ENCODE results near the gene CLCN4. TPM values are rescaled to one million over a fixed set of nuclear protein-coding genes. Genes with fewer than 3 reads are reported as not detected.

CLCN4 gene
- total RNA-seq, 1 donor: 0.81 TPM

DNA sequence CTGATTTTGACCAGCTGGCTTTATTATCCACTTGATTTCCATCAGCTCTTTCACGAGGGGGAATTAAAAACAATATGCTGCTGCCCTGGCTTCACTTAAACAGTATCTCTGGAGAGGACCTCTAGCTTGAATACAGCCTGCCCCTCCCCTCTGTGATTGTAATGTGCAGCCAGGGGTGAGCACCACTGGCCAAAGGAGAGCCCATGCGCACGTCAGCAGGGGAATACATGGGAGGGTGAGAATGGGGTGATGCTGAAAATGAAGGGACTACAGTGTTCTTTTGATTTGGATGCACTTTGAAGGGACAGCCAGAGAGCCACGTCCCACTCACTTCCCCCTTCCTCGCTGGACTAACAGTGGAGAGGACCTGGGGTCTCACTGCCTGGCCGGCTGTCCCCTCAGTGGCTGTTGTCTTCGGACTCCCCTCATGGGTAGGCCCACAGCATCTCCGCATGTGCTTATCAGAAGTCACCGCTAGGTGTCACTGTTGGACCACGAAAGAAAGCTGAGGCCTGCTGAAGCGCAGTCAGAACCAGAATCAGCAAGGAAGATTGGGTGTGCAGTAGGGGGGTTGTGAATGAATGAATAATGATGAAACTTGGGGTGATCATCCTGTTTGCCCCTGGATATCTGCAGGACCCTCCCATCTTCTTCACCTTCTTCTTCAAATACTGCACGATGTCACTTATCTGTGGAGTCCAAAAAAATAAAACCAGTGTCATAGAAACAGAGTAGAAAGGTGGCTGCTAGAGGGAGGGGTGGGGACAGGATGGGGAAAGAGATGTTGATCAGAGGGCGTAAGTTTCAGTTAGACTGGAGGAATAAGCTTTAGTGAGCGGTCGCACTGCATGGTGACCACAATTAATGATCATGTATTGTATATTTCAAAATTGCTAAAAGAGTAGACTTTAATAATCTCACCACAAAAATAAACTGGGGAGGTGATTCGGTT, 32.8 kb downstream of the CLCN4 start:
- peak; percentile 42 to 70 (median 70) for DNase-seq (ENCODE audit: low read depth in 2 of 3, low spot score in 2 of 3)

DNA sequence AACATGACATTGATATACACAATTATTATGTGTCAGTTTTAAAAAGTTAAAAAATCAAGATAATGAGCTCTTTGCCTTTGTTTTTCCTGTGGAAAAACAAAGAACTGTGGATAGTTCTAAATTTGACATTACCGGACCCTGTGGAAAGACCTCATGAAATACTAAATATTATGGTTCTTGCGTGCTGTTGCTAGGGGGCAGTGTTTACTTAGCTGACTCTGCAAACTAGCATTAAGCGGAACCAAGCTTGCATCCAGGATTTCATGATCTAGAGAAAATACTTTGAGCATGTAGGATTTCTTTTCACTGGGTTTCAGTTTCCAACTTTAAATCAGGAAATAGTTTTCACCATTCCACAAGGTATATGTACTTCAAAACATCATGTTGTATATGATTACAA, 33.6 kb downstream of the CLCN4 start:
- DNase-seq (ENCODE audit: low read depth in 2 of 3, low spot score in 2 of 3): peak in 2 of 3 donors; percentile 45 to 65

DNA sequence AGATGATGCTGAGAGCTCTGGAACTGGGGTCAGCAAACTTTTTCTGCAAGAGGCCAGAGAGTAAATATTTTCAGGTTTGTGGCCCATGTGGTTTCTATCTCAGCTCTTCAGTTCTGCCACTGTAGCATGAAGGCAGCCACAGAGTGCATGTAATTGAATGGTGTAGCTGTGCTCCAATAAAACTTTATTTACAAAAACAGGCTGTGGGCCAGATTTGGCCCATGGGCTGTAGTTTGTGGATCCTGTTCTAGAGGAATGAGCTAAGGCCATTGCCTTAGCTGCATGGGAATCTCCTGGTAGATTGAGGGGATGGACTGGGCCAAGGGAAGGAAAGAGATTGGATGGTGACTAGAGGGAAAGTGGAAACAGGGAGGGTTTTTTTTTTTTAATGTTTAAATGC, 36.8 kb downstream of the CLCN4 start:
- DNase-seq (ENCODE audit: low read depth in 2 of 3, low spot score in 2 of 3): no peak

DNA sequence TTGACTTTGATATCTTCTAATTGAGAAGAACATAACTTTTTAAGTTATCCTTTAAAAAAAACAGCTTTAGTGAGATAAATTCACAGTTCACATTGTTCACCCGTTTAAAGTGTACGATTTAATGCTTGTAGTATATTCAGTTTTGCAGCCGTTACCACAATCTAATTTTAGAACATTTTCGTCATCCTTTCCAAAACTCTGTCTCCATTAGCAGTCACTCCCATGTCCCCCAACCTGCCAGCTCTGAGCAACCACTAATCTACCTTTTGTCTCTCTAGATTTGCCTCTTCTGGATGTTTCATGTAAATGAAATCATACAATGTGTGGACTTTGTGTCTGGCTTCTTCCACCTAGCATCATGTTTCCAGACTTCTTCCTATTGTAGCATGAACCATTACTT, 38.6 kb downstream of the CLCN4 start:
- no peak for DNase-seq (ENCODE audit: low read depth in 2 of 3, low spot score in 2 of 3)

DNA sequence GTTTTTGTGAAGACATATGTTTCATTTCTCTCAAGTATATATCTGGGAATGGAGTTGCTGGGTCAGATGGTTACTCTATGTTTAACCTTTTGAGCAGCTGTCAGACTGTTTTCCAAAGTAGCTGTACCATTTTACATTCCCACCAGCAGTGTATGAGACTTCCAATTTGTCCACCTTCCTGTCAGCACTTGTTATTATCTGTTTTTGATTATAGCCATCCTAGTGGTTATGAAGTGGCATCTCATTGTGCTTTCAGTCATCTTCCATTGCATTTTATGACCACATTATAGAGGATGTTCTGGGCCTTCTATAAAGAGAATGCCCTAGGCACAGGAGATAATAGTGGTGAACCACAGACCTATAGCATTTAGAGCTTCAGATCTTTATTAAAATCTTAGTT, 39.2 kb downstream of the CLCN4 start:
- DNase-seq (ENCODE audit: low read depth in 2 of 3, low spot score in 2 of 3): no peak

DNA sequence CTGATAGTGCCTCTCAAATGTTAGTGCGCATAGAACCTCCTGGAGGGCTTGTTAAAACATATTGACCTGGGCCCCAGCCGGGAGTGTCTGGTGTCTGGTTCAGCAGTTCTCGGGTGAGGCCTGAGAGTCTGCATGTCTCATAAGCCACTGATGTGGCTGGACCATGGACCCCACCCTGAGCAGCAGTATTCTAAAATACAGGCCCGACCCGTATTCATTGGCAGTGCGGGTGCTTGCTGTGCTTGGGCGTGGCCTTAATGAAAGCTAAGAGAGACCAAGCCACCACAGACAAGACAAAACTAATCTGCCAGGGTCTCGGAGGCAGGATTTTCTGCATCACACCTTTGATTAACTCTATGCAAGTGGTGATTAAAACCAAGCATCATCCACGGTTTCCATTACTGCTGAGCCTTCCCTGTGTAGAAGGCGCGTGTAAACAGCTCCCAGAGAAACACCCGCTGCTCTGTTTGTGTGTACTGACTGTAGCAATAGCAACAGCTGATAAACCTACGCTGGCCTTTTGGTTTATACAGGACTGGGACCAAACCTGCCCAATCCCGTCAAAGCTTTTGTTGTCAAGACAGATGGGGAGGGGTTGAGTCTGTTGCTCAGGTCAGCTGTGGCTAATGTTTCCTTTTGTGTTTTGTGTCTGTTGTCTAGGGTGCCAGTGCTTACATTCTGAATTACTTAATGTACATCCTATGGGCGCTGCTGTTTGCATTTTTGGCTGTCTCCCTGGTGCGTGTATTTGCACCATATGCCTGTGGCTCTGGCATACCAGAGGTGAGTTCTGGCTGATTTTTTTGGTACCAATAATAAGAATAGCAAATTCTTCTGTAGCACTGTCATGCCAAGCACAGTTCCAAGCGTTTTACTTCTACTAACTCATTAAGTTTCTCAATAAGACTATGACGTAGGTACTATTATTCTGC, 40.8 kb downstream of the CLCN4 start:
- no peak for DNase-seq (ENCODE audit: low read depth in 2 of 3, low spot score in 2 of 3)

DNA sequence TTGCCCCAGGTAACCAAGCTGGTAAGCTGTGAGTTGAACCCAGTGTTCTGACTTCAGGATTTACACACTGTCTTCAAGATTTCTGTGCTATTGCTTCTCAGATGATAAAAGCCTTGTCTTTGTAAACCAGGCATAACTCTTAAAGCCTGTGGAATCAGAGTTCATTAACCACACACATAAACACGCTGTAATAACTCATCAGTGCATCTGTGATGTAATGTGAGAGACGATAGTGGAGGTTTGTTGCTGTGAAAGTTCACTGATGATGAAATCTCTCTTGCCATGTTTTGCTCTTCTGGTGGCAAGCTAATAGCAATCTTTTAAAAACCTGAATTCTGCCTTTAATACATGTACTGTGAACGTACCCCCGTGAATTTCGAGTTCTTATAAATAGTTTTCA, 41.5 kb downstream of the CLCN4 start:
- no peak for DNase-seq (ENCODE audit: low read depth in 2 of 3, low spot score in 2 of 3)

DNA sequence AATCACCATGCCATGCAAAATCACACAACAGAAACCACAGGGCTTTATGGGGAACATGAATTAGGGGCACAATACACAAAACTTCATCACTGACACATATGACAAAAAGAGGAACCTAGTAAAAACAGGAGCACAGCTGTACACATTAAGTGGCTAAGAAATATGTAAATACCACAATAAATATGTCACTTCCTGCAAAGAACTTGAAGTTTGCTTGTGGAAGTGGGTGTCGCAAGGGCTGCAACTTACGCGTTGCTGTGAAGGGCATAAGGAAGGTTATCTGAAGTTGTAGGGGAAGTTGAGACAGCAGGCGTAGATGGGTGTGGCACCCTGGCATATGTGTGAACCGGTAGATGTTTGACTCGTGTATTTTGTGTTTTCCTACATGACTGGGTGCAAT, 42.4 kb downstream of the CLCN4 start:
- DNase-seq (ENCODE audit: low read depth in 2 of 3, low spot score in 2 of 3): peak in 2 of 3 donors; percentile 64 to 84

DNA sequence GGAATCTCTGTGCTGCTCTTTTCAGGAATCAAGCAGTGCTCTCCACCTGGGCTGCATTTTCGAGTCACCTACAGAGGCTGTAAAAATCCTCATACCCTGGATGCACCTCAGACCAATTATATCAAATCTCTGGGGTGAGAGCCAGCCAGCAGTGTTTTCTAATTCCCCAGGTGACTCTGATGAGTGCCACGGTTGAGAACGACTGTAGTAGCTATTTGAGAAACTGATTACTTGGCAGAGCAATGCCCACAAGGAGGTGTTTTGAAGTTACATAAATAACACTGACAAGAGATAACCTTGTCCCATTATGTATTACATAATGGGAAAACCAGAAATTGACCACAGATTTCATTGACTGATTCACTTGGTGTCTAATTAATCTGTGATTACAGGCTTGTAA, 46.8 kb downstream of the CLCN4 start:
- no peak for DNase-seq (ENCODE audit: low read depth in 2 of 3, low spot score in 2 of 3)

DNA sequence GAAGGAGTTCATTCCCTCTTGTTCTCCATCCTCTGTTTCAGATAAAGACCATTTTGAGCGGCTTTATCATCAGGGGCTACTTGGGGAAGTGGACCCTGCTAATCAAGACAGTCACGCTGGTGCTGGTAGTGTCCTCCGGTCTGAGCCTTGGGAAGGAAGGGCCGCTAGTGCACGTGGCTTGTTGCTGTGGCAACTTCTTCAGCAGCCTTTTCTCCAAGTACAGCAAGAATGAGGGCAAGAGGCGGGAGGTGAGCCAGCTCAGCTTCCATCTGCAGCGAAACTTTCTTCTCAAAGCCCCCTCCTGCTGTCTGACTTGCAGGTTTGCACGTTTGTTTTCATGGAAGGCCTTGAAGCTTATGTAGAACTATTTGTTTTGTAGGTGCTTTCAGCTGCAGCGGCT, 49.5 kb downstream of the CLCN4 start:
- DNase-seq (ENCODE audit: low read depth in 2 of 3, low spot score in 2 of 3): no peak

DNA sequence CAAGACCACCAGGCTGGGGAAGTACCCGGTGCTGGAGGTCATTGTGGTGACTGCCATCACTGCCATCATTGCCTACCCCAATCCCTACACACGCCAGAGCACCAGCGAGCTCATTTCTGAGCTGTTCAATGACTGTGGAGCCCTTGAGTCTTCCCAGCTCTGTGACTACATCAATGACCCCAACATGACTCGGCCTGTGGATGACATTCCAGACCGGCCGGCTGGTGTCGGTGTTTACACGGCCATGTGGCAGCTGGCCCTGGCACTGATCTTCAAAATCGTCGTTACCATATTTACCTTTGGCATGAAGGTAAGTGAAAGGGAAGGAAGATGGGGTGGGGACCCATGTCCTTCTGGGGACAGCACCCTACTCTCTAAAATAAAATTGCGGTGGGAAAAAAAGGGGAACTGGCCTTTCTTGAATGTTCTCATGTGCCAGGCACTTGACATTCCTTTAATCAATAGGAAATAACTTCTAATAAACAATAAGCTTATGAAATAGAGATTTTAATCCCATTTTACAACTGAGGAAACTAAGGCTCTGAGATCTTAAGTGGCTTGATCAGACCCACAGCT, 51.6 kb downstream of the CLCN4 start:
- no peak for DNase-seq (ENCODE audit: low read depth in 2 of 3, low spot score in 2 of 3)

DNA sequence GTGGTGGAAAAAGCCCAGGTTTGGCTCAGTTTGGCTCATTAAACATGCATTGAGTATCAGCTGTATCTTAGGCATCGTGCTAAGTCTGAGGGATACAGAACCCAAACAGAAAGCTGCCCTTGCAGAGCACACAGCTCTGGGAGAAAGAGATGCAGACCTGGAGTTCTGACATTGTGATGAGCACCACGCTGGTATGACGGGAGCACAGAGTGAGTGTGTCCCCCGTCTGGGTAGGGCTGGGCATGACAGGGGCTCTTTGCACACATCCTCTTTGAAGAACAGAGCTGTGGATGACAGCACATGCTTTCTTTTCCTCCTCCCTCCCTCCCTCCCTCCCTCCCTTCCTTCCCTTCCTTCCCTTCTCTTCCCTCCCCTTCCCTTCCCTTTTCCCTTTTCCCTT, 52.2 kb downstream of the CLCN4 start:
- DNase-seq (ENCODE audit: low read depth in 2 of 3, low spot score in 2 of 3): no peak

DNA sequence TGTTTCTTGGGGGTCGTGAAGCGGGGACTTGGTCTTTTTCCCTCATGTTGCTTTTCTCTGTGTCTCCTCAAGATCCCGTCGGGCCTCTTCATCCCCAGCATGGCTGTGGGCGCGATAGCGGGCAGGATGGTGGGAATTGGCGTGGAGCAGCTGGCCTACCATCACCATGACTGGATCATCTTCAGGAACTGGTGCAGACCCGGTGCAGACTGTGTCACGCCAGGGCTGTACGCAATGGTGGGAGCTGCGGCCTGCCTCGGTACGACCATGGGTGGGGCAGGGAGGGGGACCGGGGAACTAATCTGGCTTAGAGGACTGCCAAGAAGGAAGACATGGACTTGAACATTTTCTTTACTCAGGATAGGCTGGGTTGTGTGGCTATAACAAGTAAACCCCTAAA, 55.6 kb downstream of the CLCN4 start:
- DNase-seq (ENCODE audit: low read depth in 2 of 3, low spot score in 2 of 3): no peak

DNA sequence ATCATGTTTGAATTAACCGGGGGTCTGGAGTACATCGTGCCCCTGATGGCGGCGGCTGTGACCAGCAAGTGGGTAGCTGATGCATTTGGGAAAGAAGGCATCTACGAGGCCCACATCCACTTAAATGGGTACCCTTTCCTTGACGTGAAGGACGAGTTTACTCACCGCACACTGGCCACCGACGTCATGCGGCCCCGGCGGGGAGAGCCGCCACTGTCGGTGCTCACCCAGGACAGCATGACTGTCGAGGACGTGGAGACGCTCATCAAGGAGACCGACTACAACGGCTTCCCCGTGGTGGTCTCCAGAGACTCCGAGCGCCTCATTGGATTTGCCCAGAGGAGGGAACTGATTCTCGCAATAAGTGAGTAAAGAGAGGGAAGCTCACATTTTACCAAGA, 56.9 kb downstream of the CLCN4 start:
- no peak for DNase-seq (ENCODE audit: low read depth in 2 of 3, low spot score in 2 of 3)

DNA sequence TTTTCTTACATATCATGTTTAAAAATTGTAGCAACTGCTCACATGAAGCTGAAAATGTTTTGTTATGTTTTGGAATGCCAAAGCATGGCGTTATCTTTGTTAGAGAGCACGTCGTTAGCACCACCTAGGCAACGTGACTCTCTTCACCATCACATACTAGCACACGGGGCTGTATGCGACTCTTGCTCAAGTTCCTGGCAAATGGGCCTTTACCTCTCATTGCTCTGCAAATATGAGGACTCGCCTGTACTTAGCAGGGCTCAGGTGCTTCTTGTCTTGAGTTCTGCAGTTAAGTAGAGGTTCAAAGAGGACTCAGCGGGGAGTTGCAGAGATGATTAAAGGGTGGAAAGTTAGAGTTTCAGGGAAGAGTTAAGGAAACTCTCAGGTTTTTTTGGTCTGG, 59.4 kb downstream of the CLCN4 start:
- no peak for DNase-seq (ENCODE audit: low read depth in 2 of 3, low spot score in 2 of 3)

DNA sequence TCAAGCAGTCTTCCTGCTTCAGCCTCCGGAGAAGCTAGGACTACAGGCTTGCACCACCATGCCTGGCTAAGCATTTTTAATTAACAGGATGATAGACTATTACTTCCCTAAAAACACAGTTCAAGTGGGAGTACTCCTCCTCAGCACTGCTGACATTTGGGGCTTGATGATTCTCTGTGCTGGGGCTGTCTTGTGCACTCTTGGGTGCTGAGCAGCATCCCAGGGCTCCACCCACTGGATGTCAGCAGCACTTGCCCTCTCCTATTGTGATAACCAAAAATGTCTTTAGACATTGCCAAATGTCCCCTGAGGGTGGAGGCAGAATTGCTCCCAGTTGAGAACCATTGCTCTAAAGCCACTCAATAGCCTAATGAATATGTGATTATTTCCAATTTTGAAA, 60.4 kb downstream of the CLCN4 start:
- no peak for DNase-seq (ENCODE audit: low read depth in 2 of 3, low spot score in 2 of 3)

DNA sequence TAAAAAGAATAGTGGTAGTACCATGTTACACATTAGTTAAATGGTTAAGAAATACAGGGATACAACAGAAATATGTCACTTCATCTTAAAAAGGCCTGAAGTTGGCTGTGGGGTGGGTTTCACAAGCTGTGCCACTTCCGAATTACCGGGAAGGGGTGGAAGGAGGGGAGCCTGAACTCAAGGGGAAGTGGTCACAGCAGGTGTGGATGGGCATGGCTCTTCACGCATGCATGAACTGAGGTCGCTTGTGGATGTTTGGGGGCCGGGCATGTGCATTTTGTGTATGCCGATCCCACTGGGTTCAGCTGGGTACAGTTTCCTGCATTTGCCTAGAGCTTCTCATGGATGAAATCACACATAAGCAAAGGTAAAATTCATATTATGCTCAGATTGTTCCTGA, 64.9 kb downstream of the CLCN4 start:
- no peak for DNase-seq (ENCODE audit: low read depth in 2 of 3, low spot score in 2 of 3)

DNA sequence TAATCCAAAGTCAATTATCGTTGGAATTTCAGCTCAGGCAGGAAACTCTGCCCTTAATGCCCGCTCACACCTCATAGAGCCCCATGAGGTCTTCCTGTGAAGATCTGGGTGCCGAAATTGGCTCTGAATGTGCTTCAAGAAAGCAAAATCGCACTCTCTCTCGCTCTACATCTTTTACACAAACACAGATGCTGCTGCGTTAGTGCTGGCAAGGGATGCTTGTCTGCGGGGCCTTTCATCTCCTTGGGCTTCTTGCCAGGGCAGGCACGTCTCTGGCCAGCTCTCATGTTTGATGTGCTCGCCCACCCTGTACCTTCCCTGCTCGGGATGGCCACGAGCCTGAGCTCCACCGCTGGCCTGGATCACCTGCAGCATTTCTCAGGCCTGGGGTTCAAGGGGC, 66.5 kb downstream of the CLCN4 start:
- DNase-seq (ENCODE audit: low read depth in 2 of 3, low spot score in 2 of 3): no peak

DNA sequence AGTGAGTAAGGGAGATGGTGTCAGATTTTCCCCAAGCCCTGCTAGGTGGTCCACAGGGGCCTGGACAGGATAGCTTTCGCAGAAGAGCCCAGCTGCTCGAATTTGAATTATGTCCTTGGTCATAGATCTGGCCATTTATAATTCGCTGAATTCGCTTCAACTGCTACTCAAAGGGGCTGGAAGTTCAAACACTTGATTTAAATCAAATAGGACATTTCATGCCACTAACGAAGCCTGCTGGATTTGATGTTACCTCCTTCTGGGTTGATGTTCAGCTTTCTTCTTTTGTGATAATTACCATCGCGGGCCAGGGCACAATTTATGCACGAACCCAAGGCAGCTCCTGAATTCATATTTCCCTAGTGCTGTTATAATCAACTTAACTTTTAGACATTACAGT, 67.0 kb downstream of the CLCN4 start:
- no peak for DNase-seq (ENCODE audit: low read depth in 2 of 3, low spot score in 2 of 3)

DNA sequence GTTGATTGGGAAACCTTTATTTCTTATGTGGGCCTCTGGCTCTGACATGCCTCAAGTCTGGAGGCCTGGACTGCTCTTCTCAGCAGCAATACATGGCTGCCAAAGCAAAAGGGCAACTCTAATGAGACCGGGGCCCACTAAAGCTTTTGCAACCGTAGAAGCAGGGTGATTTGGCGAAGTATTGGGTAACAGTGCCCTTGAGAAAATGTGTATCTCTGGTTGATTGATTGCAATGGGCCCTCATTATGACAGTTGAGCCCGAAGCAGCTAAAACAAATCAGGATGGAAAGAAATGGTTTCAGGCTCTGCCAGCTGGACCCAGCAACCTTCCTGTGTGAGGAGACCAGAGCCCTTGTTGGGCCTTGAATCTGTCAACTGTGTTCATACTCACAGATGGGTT, 73.4 kb downstream of the CLCN4 start:
- DNase-seq (ENCODE audit: low read depth in 2 of 3, low spot score in 2 of 3): no peak

DNA sequence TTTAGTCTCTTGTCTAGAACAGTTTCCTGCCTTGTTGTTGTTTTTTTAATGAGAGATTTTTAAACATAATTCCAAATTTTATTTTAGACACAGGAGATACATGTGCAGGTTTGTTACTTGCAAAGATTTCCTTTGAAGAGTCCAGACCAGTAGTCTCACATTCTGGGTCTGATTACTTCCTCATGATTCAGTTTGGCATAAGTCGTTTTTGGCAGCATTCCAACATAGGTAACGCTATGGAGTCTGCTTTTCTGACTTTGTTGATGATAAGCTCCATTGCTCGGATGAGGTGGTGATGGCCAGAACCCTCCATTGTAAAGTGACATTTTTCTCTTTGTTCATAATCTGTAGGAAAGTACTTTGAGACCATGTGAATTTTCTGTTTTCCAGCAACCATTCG, 74.7 kb downstream of the CLCN4 start:
- DNase-seq (ENCODE audit: low read depth in 2 of 3, low spot score in 2 of 3): no peak

Data from hematopoietic multipotent progenitor cell (in vitro differentiated cells).